Stimulated activated CD4-positive, alpha-beta T cell treated with anti-CD3 and anti-CD28 coated beads, Interleukin-1b, Interleukin-23, amount 100 ng/mL, for 24 hours (primary cell): ENCODE measurements around the gene EFCAB8.
"Not testable (repeated sequence)": the region's sequence is repeated elsewhere in the genome, so short reads cannot be mapped to it uniquely, and the experiment has no call there.

ENCODE experiments used
- DNase-seq, 4 experiments: peaks; one replicate each; pipeline ENCODE4 v3.0.0-alpha.2; 2020; ENCODE audit warnings: low read depth in 4 of 4, low spot score in 1 of 4

EFCAB8 gene

GRCh38 chr20:32969356-32970114 is 110.8 kb downstream of the EFCAB8 start:
- no peak for DNase-seq

GRCh38 chr20:32970115-32970972 is 111.6 kb downstream of the EFCAB8 start:
- no peak for DNase-seq

GRCh38 chr20:32970973-32971300 is 112.2 kb downstream of the EFCAB8 start:
- no peak for DNase-seq

- no peak for DNase-seq
Measured at GRCh38 chr20:32971703-32972161, 113.0 kb downstream of the EFCAB8 start.

- DNase-seq = peak; percentile 46 to 75 (median 57)
Measured at GRCh38 chr20:32972181-32973076, 113.7 kb downstream of the EFCAB8 start.

- DNase-seq = no peak
Measured at GRCh38 chr20:32973077-32973717, 114.5 kb downstream of the EFCAB8 start.

GRCh38 chr20:32974204-32975064 is 115.7 kb downstream of the EFCAB8 start:
- not testable (repeated sequence) for DNase-seq

GRCh38 chr20:32975121-32975520 is 116.4 kb downstream of the EFCAB8 start:
- DNase-seq = not testable (repeated sequence)

- no peak for DNase-seq
Measured at GRCh38 chr20:32975698-32976674, 117.3 kb downstream of the EFCAB8 start.

GRCh38 chr20:32976746-32977145 is 118.0 kb downstream of the EFCAB8 start:
- DNase-seq = no peak

- no peak for DNase-seq
Measured at GRCh38 chr20:32977281-32978008, 118.7 kb downstream of the EFCAB8 start.

GRCh38 chr20:32978009-32978335 is 119.2 kb downstream of the EFCAB8 start:
- no peak for DNase-seq

- no peak for DNase-seq
Measured at GRCh38 chr20:32979201-32979998, 120.7 kb downstream of the EFCAB8 start.

- no peak for DNase-seq
Measured at GRCh38 chr20:32980131-32980941, 121.6 kb downstream of the EFCAB8 start.

GRCh38 chr20:32980990-32981389 is 122.3 kb downstream of the EFCAB8 start:
- no peak for DNase-seq
